HCT116 (cell line): Measurements from ENCODE around the gene ESAM. TPM values are rescaled to one million over a fixed set of nuclear protein-coding genes. Genes with fewer than 3 reads are reported as not detected.

Source experiments
- ATAC-seq: fragments of 200-7000 bp; cut with Tn5 transposase; 2 replicates; pipeline ENCODE4 v1.9.1; 2020; ENCODE audit warnings: mild to moderate bottlenecking, moderate library complexity
- BruUV-seq: library from RNA; stranded (reverse); fragments of 400-500 nt; replicated peaks from 2 replicates; lab custom pipeline; 2021; lab: Mats Ljungman, UMichigan
- CTCF ChIA-PET: fragments of 300-600 bp; sonication (Branson Sonifier 250); formaldehyde crosslinking; loops from one replicate; lab custom pipeline; 2021; ENCODE audit warnings: antibody characterized with exemption; lab: Charles Lee
- POLR2A ChIA-PET: fragments of 300-600, 350-600 bp; sonication (Branson Sonifier 250); formaldehyde crosslinking; loops from one replicate; lab custom pipeline; 2021; ENCODE audit warnings: antibody characterized with exemption; lab: Charles Lee
- RAD21 ChIA-PET, 2 experiments: fragments of 300-600 bp; sonication (Branson Sonifier 250); formaldehyde crosslinking; loops; one replicate each; lab custom pipeline; 2023; ENCODE audit warnings: low total read pairs in 2 of 2; ENCODE audit not compliant: uncharacterized antibody in 2 of 2, unreplicated experiment in 2 of 2, low non-redundant PET in 1 of 2; lab: Charles Lee
- DNase-seq: peaks from one replicate; pipeline ENCODE4 v3.0.0-alpha.2; 2010; ENCODE audit warnings: low read depth, low spot score
- H2AFZ ChIP-seq: fragments of 200-600 bp; shearing (Covaris generic), sonication (generic); 2 replicates; pipeline ENCODE4 v1.6.1; 2017; ENCODE audit warnings: low read depth, mixed run types, mixed read lengths, antibody characterized with exemption, low read length; ENCODE audit not compliant: poor library complexity, severe bottlenecking
- H3K27ac ChIP-seq: 2 replicates; pipeline ENCODE4 v1.5.1; 2012; ENCODE audit warnings: low read depth, low read length
- H3K27me3 ChIP-seq: fragments of 200-600 bp; sonication (generic); 2 replicates; pipeline ENCODE4 v1.6.1; 2016; ENCODE audit warnings: mixed run types, low read length, mixed read lengths; ENCODE audit not compliant: insufficient read depth
- H3K36me3 ChIP-seq, 2 experiments: fragments of 200-500 bp in 1 of 2; fragments of 200-600 bp in 1 of 2; sonication (Bioruptor generic) in 1 of 2; sonication (generic) in 1 of 2; 2 replicates each; pipeline versions ENCODE4 v1.5.1 to v1.6.1; 2014 to 2016; ENCODE audit warnings: low read length in 2 of 2, inconsistent platforms in 1 of 2, mixed read lengths in 1 of 2, mixed run types in 1 of 2; ENCODE audit not compliant: insufficient read depth in 2 of 2, control insufficient read depth in 1 of 2
- H3K4me1 ChIP-seq, 2 experiments: fragments of 200-600 bp in 1 of 2; sonication (generic) in 1 of 2; 2 replicates each; pipeline versions ENCODE4 v1.5.1 to v1.6.1; 2012 to 2017; ENCODE audit warnings: low read length in 2 of 2, inconsistent platforms in 1 of 2, mild to moderate bottlenecking in 1 of 2, mixed read lengths in 1 of 2, mixed run types in 1 of 2, moderate library complexity in 1 of 2; ENCODE audit not compliant: insufficient read depth in 2 of 2, control insufficient read depth in 1 of 2
- H3K4me2 ChIP-seq: fragments of 200-600 bp; sonication (generic); 2 replicates; pipeline ENCODE4 v1.6.1; 2017; ENCODE audit warnings: mixed run types, low read length, mixed read lengths
- H3K4me3 ChIP-seq, 2 experiments: fragments of 200-600 bp in 1 of 2; sonication (generic) in 1 of 2; replicated peaks in 1 of 2; 2 replicates each; pipeline ENCODE4 v1.5.1; 2011 to 2016; ENCODE audit warnings: low read length in 2 of 2, control low read depth in 1 of 2, low read depth in 1 of 2, mild to moderate bottlenecking in 1 of 2, mixed read lengths in 1 of 2, mixed run types in 1 of 2
- H3K79me2 ChIP-seq: fragments of 200-600 bp; sonication (generic); 2 replicates; pipeline ENCODE4 v1.6.1; 2017; ENCODE audit warnings: mild to moderate bottlenecking, mixed run types, low read length, moderate library complexity, mixed read lengths; ENCODE audit not compliant: insufficient read depth
- H3K9ac ChIP-seq: fragments of 200-600 bp; sonication (generic); 2 replicates; pipeline ENCODE4 v1.6.1; 2016; ENCODE audit warnings: low read length, mixed read lengths
- H3K9me2 ChIP-seq: fragments of 200-600 bp; sonication (generic), shearing (Covaris generic); 2 replicates; pipeline ENCODE4 v1.6.1; 2017; ENCODE audit warnings: mixed run types, mild to moderate bottlenecking, moderate library complexity; ENCODE audit not compliant: insufficient read depth
- H3K9me3 ChIP-seq, 2 experiments: fragments of 200-500 bp in 1 of 2; fragments of 200-600 bp in 1 of 2; sonication (Bioruptor generic) in 1 of 2; sonication (generic) in 1 of 2; 2 replicates each; pipeline ENCODE4 v1.6.1; 2014 to 2017; ENCODE audit warnings: low read length in 2 of 2, mixed read lengths in 2 of 2, inconsistent platforms in 1 of 2, low read depth in 1 of 2, mild to moderate bottlenecking in 1 of 2, mixed run types in 1 of 2, moderate library complexity in 1 of 2; ENCODE audit not compliant: control insufficient read depth in 1 of 2, insufficient read depth in 1 of 2
- H4K20me1 ChIP-seq: fragments of 200-600 bp; sonication (generic), shearing (Covaris generic); 2 replicates; pipeline ENCODE4 v1.6.1; 2017; ENCODE audit warnings: mixed run types, mild to moderate bottlenecking, moderate library complexity; ENCODE audit not compliant: insufficient read depth
- ATF3 ChIP-seq: IDR thresholded peaks from 2 replicates; pipeline ENCODE4 v1.6.1; 2012
- CTCF ChIP-seq, 3 experiments: fragments of 200-600 bp in 1 of 3; sonication (generic) in 1 of 3; IDR thresholded peaks in 2 of 3; conservative IDR thresholded peaks in 1 of 3; 2 replicates each; pipeline ENCODE4 v1.5.1; 2012 to 2017; ENCODE audit warnings: low read depth in 2 of 3, low read length in 2 of 3, antibody characterized with exemption in 1 of 3, borderline replicate concordance in 1 of 3, control low read depth in 1 of 3, mild to moderate bottlenecking in 1 of 3, mixed read lengths in 1 of 3, mixed run types in 1 of 3, moderate library complexity in 1 of 3; ENCODE audit not compliant: insufficient read depth in 1 of 3
- EGR1 ChIP-seq: IDR thresholded peaks from 2 replicates; pipeline ENCODE4 v1.6.1; 2012; ENCODE audit warnings: low read depth
- EZH2 ChIP-seq: fragments of 200-600 bp; sonication (generic); IDR thresholded peaks from 2 replicates; pipeline ENCODE4 v1.6.1; 2017; ENCODE audit warnings: antibody characterized with exemption, mixed run types
- JUND ChIP-seq: IDR thresholded peaks from 2 replicates; pipeline ENCODE4 v1.6.1; 2012
- MAX ChIP-seq: IDR thresholded peaks from 2 replicates; pipeline ENCODE4 v1.6.1; 2012
- SIN3A ChIP-seq: IDR thresholded peaks from 2 replicates; pipeline ENCODE4 v1.6.1; 2012; ENCODE audit warnings: low read depth
- SP1 ChIP-seq: IDR thresholded peaks from 2 replicates; pipeline ENCODE4 v1.6.1; 2012; ENCODE audit warnings: low read depth
- TCF7L2 ChIP-seq: IDR thresholded peaks from 2 replicates; pipeline ENCODE4 v1.7.0; 2011; ENCODE audit warnings: borderline replicate concordance, inconsistent platforms; ENCODE audit not compliant: insufficient read depth, insufficient read length; ENCODE audit errors: extremely low read depth
- YY1 ChIP-seq: IDR thresholded peaks from 2 replicates; pipeline ENCODE4 v1.6.1; 2011; ENCODE audit warnings: low read length, low read depth, moderate library complexity, mild to moderate bottlenecking; ENCODE audit not compliant: insufficient replicate concordance; ENCODE audit errors: extremely low read depth
- ZBTB33 ChIP-seq: IDR thresholded peaks from 2 replicates; pipeline ENCODE4 v1.6.1; 2011; ENCODE audit warnings: mild to moderate bottlenecking, low read length, moderate library complexity; ENCODE audit not compliant: insufficient replicate concordance; ENCODE audit errors: extremely low read depth
- intact Hi-C: fragments of 100-400 bp; cut with micrococcal nuclease; formaldehyde crosslinking; loops from 2 replicates; pipeline ENCODE4 v1.10.0; 2022
- total RNA-seq: library from RNA; stranded (reverse); gene quantifications from one replicate; pipeline ENCODE4 v1.2.1, GENCODE V29; 2021; ENCODE audit not compliant: unreplicated experiment

The ESAM gene
- total RNA-seq, 1 experiment from 2014 or later: 6.1 TPM

GRCh38 chr11:124748481-124749343 lies 13.4 kb downstream of the ESAM start:
- Histone ChIP-seq H2AFZ (no peak overlapping the region), H3K4me2 (peak overlapping the region; percentile 11; the same call in 1 of the 2 replicates), H3K9me3 (no peaks in the 10 kb centered on the region), H3K27ac (no peak overlapping the region), H4K20me1 (no peaks in the 10 kb centered on the region), H3K9me2 (no peaks in the 10 kb centered on the region)
- ChIA-PET RAD21 (no interaction called here), CTCF (interaction anchor here (0.6 to 1.5 kb wide), 2 partner anchors 9 to 80 kb away, joined by 3 to 4 read pairs; partner anchors contain the start of gene NRGN), POLR2A (interaction anchor here (1.1 kb wide), 1 partner anchor 15 kb away, joined by 3 read pairs; no protein-coding TSS in a partner anchor)
- intact Hi-C loops: no loop called here
- BruUV-seq: TSS peak; percentile 18
- TF ChIP-seq YY1 (no peak), EGR1 (no peak), CTCF (IDR thresholded peaks at IDR 0.05 in 2 of 3, conservative IDR thresholded peaks at IDR 0.05 in 1 of 3; ENCODE audit: borderline replicate concordance in 1 of 3, insufficient read depth in 1 of 3, low read depth in 2 of 3, low read length in 2 of 3) (no peak), TCF7L2 (no peak), SIN3A (no peak), MAX (no peak), ZBTB33 (no peak), EZH2 (no peak), JUND (no peak), ATF3 (no peak), SP1 (no peak)
- TF ChIP-seq, all 23 proteins: peak for 0
- peaks cover 10 to 36% of the 10 kb centered on the region in 2 experiments for H3K4me1 ChIP-seq
- no peaks in the 10 kb centered on the region for H3K79me2 ChIP-seq
- no peak overlapping the region for H3K4me3 ChIP-seq
- DNase-seq (no peak), ATAC-seq (no peak)
- no peak overlapping the region for H3K9ac ChIP-seq
- H3K27me3 ChIP-seq: no peaks in the 10 kb centered on the region
- no peaks in the 10 kb centered on the region for H3K36me3 ChIP-seq
